Natural killer cell (primary cell): ENCODE measurements around the gene ADAMTS14. TPM values are rescaled to one million over a fixed set of nuclear protein-coding genes. Genes with fewer than 3 reads are reported as not detected.

Experiments
- ATAC-seq, 3 donors: fragments of 150-1000 bp in 2 of 3; fragments of 200-7000 bp in 1 of 3; cut with Tn5 transposase; 1 replicate in 1 of 3; 2 replicates in 2 of 3; pipeline ENCODE4 v1.10.0; 2021; ENCODE audit warnings: mild to moderate bottlenecking in 2 of 3, moderate library complexity in 2 of 3
- DNase-seq, 2 donors: peaks; one replicate each; pipeline versions ENCODE4 v3.0.0 to v3.0.0-alpha.2; 2013 to 2021; ENCODE audit warnings: mixed read lengths in 1 of 2
- H3K27ac ChIP-seq: one replicate; pipeline ENCODE4 v1.5.1; 2013; ENCODE audit warnings: mild to moderate bottlenecking, low read length
- H3K27me3 ChIP-seq: one replicate; pipeline ENCODE4 v1.6.1; 2013; ENCODE audit warnings: low read length; ENCODE audit not compliant: control insufficient read depth, insufficient read depth
- H3K36me3 ChIP-seq: one replicate; pipeline ENCODE4 v1.6.1; 2013; ENCODE audit warnings: low read length; ENCODE audit not compliant: control insufficient read depth, insufficient read depth
- H3K4me1 ChIP-seq: one replicate; pipeline ENCODE4 v1.6.1; 2013; ENCODE audit warnings: low read length; ENCODE audit not compliant: control insufficient read depth, insufficient read depth
- H3K4me3 ChIP-seq: one replicate; pipeline ENCODE4 v1.5.1; 2013; ENCODE audit warnings: low read length
- H3K9me3 ChIP-seq: one replicate; pipeline ENCODE4 v1.6.1; 2013; ENCODE audit warnings: low read length; ENCODE audit not compliant: control insufficient read depth, insufficient read depth
- H3K27ac Mint-ChIP-seq, 2 donors: one replicate each; pipeline ENCODE4 v1.8.0; 2022; ENCODE audit warnings: mild to moderate bottlenecking in 2 of 2, mixed read lengths in 2 of 2, moderate library complexity in 1 of 2
- H3K27me3 Mint-ChIP-seq, 2 donors: one replicate each; pipeline ENCODE4 v1.8.0; 2022; ENCODE audit warnings: low read depth in 2 of 2, mixed read lengths in 2 of 2
- H3K36me3 Mint-ChIP-seq: one replicate; pipeline ENCODE4 v1.8.0; 2022; ENCODE audit warnings: mixed read lengths
- H3K4me1 Mint-ChIP-seq, 2 donors: one replicate each; pipeline ENCODE4 v1.8.0; 2022; ENCODE audit warnings: mixed read lengths in 2 of 2
- H3K4me3 Mint-ChIP-seq: one replicate; pipeline ENCODE4 v1.8.0; 2022; ENCODE audit warnings: mild to moderate bottlenecking, moderate library complexity, mixed read lengths
- H3K9me3 Mint-ChIP-seq, 2 donors: one replicate each; pipeline ENCODE4 v1.8.0; 2022; ENCODE audit warnings: mixed read lengths in 2 of 2
- CTCF ChIP-seq: fragments of 200-600 bp; IDR thresholded peaks from one replicate; pipeline ENCODE4 v1.8.0; 2022; ENCODE audit warnings: antibody characterized with exemption
- WGBS: methylation state at CpG from one replicate; pipeline ENCODE4 v1.1.7; 2013; ENCODE audit warnings: missing lambda C conversion rate; ENCODE audit not compliant: insufficient coverage; 5-methylcytosine and 5-hydroxymethylcytosine counted together
- intact Hi-C: fragments of 100-400 bp; cut with micrococcal nuclease; formaldehyde crosslinking; loops from one replicate; pipeline ENCODE4 v1.14.2; 2022
- total RNA-seq, 4 donors: library from RNA; stranded (reverse); fragments of 120-200 nt in 1 of 4; gene quantifications; one replicate each; pipeline versions ENCODE4 v1.2.3 to v1.2.4, GENCODE V29; 2013 to 2022

The ADAMTS14 gene
- total RNA-seq, 3 donors from 2014 or later (not counting 1 experiment from before 2014, with no cell fraction given), result 0.70 to 1.5 (median 1.1) TPM

DNA sequence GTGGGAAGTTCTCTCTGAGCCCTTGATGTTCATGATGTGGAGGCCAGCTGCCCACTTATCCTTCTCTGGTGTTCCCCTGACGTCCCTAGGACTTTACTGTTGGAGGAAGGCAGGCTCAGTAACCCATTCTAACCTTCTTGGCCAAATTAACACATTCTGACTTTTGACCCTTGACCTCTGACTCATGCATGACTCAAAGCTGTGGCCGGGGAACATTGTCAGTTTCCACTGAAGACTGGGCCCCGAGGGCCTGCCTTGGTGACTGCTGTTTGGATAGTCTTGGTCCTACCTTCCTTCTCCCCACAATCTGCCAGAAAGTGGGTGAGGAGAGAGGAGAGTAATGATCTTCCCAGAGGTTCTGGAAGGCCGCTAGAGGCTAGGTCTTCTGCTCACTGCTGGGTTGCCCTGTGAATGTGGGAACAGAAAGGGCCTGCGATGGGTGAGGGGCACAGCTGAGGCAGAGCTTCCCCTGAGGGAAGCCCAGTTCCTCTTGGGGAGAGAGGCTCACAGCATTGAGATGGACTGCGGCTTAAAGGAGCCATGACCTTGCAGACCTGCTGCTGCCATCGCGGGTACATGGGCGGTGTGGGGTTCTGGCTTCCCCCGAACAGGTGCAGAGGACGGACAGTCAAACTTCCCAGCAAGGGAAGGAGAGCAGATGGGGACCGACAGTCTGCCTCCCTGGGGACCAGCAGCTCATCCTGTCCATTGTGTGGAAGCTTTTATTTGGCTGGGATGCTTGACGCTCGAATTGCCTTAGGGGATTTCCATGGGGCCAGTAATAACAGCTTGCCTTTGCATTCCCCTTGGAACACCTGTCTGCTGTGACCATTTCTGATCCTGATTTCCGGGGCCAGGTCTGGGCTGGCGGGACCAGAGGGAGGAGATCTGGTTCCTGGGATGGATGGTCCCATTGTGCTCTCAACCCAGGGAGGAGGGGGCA is 43.8 kb downstream of the ADAMTS14 start:
- no peak for DNase-seq
- 76% methylated on average over 14 of the region's 16 CpGs for WGBS
- Histone ChIP-seq H3K27ac (no peak overlapping the region), H3K27me3 (no peaks in the 10 kb centered on the region), H3K9me3 (no peaks in the 10 kb centered on the region), H3K4me1 (peaks cover 9% of the 10 kb centered on the region), H3K36me3 (no peaks in the 10 kb centered on the region), H3K4me3 (no peak overlapping the region)
- no peak for ATAC-seq
- H3K36me3 Mint-ChIP-seq, result no peaks in the 10 kb centered on the region
- H3K4me3 Mint-ChIP-seq, result no peak overlapping the region
- no peaks in the 10 kb centered on the region for H3K27me3 Mint-ChIP-seq
- no peaks in the 10 kb centered on the region for H3K9me3 Mint-ChIP-seq
- H3K27ac Mint-ChIP-seq, result peak overlapping the region in 1 of 2 donors; percentile 63
- intact Hi-C loops, result no loop called here
- TF ChIP-seq CTCF, result no peak
- peaks cover 0 to 28% of the 10 kb centered on the region in 2 donors for H3K4me1 Mint-ChIP-seq

DNA sequence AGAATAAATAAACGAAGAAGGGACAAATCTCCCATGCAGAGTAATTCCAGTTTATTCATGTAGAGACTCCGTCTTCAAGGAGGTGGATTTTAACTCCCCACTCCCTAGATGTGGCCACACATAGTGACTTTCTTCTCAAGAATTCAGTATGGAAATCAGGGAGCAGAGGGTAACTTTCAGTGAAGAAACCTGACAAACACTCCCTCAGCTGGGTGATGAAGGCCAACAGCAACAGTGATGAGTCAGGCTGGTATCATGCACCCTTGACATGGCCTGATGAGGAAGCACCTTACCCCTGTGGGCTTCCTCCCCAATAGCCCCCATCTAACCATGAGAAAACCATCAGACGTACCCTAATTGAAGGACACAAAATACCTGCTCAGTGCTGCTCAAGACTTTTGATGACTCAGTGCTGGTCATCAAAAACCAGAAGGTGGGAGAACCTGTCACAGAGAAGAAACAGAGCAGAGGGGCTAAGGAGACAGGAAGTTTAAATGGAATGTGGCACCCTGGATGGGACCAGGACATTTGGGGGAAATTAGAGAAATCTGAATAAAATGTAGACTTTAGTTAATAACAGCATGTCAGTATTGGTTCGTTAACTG is 50.6 kb downstream of the ADAMTS14 start:
- no peaks in the 10 kb centered on the region for H3K4me1 ChIP-seq
- Mint-ChIP-seq H3K4me1 (no peaks in the 10 kb centered on the region), H3K27ac (no peak overlapping the region), H3K9me3 (no peaks in the 10 kb centered on the region), H3K27me3 (no peaks in the 10 kb centered on the region), H3K36me3 (no peaks in the 10 kb centered on the region), H3K4me3 (no peak overlapping the region)
- H3K36me3 ChIP-seq, result no peaks in the 10 kb centered on the region
- DNase-seq (no peak), ATAC-seq (no peak)
- no peaks in the 10 kb centered on the region for H3K9me3 ChIP-seq
- no peak overlapping the region for H3K4me3 ChIP-seq
- no peak for TF ChIP-seq CTCF
- no peaks in the 10 kb centered on the region for H3K27me3 ChIP-seq
- WGBS, result 86% methylated on average over 3 of the region's 4 CpGs
- intact Hi-C loops, result no loop called here
- H3K27ac ChIP-seq, result no peak overlapping the region

GRCh38 chr10:70723771-70724170 is 51.5 kb downstream of the ADAMTS14 start:
- no peak overlapping the region for H3K27ac Mint-ChIP-seq
- ATAC-seq (no peak), DNase-seq (no peak)
- no peaks in the 10 kb centered on the region for H3K4me1 Mint-ChIP-seq
- no peaks in the 10 kb centered on the region for H3K36me3 ChIP-seq
- H3K9me3 Mint-ChIP-seq, result no peaks in the 10 kb centered on the region
- no peaks in the 10 kb centered on the region for H3K4me1 ChIP-seq
- H3K27me3 ChIP-seq, result no peaks in the 10 kb centered on the region
- no peaks in the 10 kb centered on the region for H3K36me3 Mint-ChIP-seq
- TF ChIP-seq CTCF, result no peak
- intact Hi-C loops, result no loop called here
- no peak overlapping the region for H3K27ac ChIP-seq
- H3K4me3 Mint-ChIP-seq, result no peak overlapping the region
- H3K9me3 ChIP-seq, result no peaks in the 10 kb centered on the region
- H3K27me3 Mint-ChIP-seq, result no peaks in the 10 kb centered on the region
- H3K4me3 ChIP-seq, result no peak overlapping the region
- 84% methylated on average over 3 of the region's 3 CpGs for WGBS
